Endodermal cell (in vitro differentiated cells): Measurements from ENCODE around the gene ATOH8. TPM values are rescaled to one million over a fixed set of nuclear protein-coding genes. Genes with fewer than 3 reads are reported as not detected.

Experiments
- DNase-seq: peaks from one replicate; pipeline ENCODE4 v3.0.0-alpha.2; 2017
- H3K27ac ChIP-seq: 2 replicates; pipeline ENCODE4 v1.5.1; 2013; ENCODE audit warnings: mild to moderate bottlenecking, low read depth, low read length, moderate library complexity
- H3K27me3 ChIP-seq: 2 replicates; pipeline ENCODE4 v1.6.1; 2013; ENCODE audit warnings: mild to moderate bottlenecking, low read length, moderate library complexity; ENCODE audit not compliant: insufficient read depth, control insufficient read depth, poor library complexity, severe bottlenecking
- H3K36me3 ChIP-seq: 2 replicates; pipeline ENCODE4 v1.7.0; 2013; ENCODE audit warnings: mild to moderate bottlenecking, low read length, moderate library complexity; ENCODE audit not compliant: control insufficient read depth, insufficient read depth
- H3K4me1 ChIP-seq: one replicate; pipeline ENCODE4 v1.7.0; 2013; ENCODE audit warnings: low read length; ENCODE audit not compliant: control insufficient read depth, insufficient read depth
- H3K4me3 ChIP-seq: 2 replicates; pipeline ENCODE4 v1.5.1; 2013; ENCODE audit warnings: mild to moderate bottlenecking, low read length, moderate library complexity
- H3K9ac ChIP-seq: 2 replicates; pipeline ENCODE4 v1.6.1; 2013; ENCODE audit warnings: mild to moderate bottlenecking, low read length, moderate library complexity; ENCODE audit not compliant: poor library complexity, severe bottlenecking; ENCODE audit errors: extremely low read depth
- H3K9me3 ChIP-seq: 2 replicates; pipeline ENCODE4 v1.6.1; 2013; ENCODE audit warnings: mild to moderate bottlenecking, low read length, moderate library complexity; ENCODE audit not compliant: control insufficient read depth
- H3K27ac Mint-ChIP-seq: 2 replicates; pipeline ENCODE4 v1.8.0; 2020; ENCODE audit warnings: mixed read lengths
- H3K27me3 Mint-ChIP-seq: 2 replicates; pipeline ENCODE4 v1.8.0; 2021; ENCODE audit warnings: mild to moderate bottlenecking, mixed read lengths; ENCODE audit not compliant: insufficient read depth
- H3K36me3 Mint-ChIP-seq: 2 replicates; pipeline ENCODE4 v1.8.0; 2020; ENCODE audit warnings: low read depth, mixed read lengths
- H3K4me1 Mint-ChIP-seq: 2 replicates; pipeline ENCODE4 v1.8.0; 2020; ENCODE audit warnings: mixed read lengths
- H3K4me3 Mint-ChIP-seq: 2 replicates; pipeline ENCODE4 v1.8.0; 2020; ENCODE audit warnings: mild to moderate bottlenecking, moderate library complexity, mixed read lengths
- H3K9me3 Mint-ChIP-seq: 2 replicates; pipeline ENCODE4 v1.8.0; 2020; ENCODE audit warnings: mild to moderate bottlenecking, mixed read lengths
- WGBS, 2 experiments: methylation state at CpG; one replicate each; pipeline versions ENCODE4 v1.1.5 to v1.1.7; 2013; ENCODE audit warnings: missing lambda C conversion rate in 2 of 2, mixed read lengths in 1 of 2; ENCODE audit not compliant: insufficient coverage in 1 of 2, insufficient read length in 1 of 2; 5-methylcytosine and 5-hydroxymethylcytosine counted together
- total RNA-seq, 2 donors: library from RNA; stranded (reverse); fragmentation: NEBNext Ultra II Directional in 1 of 2; extraction: Animal tissue kit (Norgen Biotek cat#: 25700) in 1 of 2; gene quantifications; 2 replicates in 1 of 2; 3 replicates in 1 of 2; pipeline ENCODE4 v1.2.1, GENCODE V29; 2021
- TF ChIP-seq, protein P1 (sequence below): fragments of 200-600 bp; sonication (generic); conservative IDR thresholded peaks from 2 replicates; pipeline ENCODE4 v1.5.0; 2021; ENCODE audit warnings: antibody characterized with exemption, mild to moderate bottlenecking

Gene ATOH8
- total RNA-seq, 2 donors from 2014 or later, result 1.3 to 1.6 TPM

DNA sequence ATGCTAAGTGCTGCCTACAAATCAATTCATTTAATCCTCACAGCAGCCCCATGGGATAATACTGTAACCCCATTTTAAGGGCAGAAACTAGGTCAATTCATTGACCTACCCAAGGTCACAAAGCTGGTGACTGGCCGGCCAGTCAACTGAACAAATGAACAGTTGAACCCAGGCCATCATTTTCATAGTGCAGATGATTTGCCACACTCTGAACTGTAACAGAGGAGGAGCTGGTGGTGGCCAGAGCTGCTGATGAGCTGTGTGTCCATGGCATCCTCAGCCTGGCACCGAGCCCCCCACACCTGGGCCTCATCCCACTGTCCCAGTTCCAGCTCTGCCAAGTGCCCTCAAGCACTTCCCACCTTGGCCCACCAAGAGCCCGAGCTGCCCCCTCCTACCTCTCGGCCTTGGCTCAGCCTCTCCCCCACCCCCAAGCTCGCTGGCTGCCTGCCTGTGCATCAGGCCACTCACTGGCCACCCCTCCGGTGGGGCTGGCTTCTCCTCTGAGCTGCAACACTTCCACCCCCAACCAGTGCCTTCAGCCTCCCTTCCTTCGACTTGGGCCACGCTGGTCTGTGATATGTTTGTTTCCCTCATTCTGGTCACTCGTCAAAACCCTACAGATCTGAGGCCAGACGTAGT is 58.4 kb downstream of the ATOH8 start:
- DNase-seq, result no peak
- Histone ChIP-seq H3K4me1 (peaks cover 12% of the 10 kb centered on the region), H3K36me3 (no peaks in the 10 kb centered on the region), H3K27ac (no peak overlapping the region), H3K9ac (no peak overlapping the region), H3K27me3 (peaks cover 5% of the 10 kb centered on the region), H3K4me3 (no peak overlapping the region), H3K9me3 (no peaks in the 10 kb centered on the region)
- H3K36me3 Mint-ChIP-seq, result no peaks in the 10 kb centered on the region
- H3K4me1 Mint-ChIP-seq, result peaks cover 14% of the 10 kb centered on the region
- WGBS, 2 experiments, result 86 to 93% methylated on average over 8 to 10 of the region's 10 CpGs
- H3K27ac Mint-ChIP-seq, result no peak overlapping the region
- H3K4me3 Mint-ChIP-seq, result no peak overlapping the region
- peaks cover 2% of the 10 kb centered on the region for H3K27me3 Mint-ChIP-seq
- TF ChIP-seq, protein P1, sequence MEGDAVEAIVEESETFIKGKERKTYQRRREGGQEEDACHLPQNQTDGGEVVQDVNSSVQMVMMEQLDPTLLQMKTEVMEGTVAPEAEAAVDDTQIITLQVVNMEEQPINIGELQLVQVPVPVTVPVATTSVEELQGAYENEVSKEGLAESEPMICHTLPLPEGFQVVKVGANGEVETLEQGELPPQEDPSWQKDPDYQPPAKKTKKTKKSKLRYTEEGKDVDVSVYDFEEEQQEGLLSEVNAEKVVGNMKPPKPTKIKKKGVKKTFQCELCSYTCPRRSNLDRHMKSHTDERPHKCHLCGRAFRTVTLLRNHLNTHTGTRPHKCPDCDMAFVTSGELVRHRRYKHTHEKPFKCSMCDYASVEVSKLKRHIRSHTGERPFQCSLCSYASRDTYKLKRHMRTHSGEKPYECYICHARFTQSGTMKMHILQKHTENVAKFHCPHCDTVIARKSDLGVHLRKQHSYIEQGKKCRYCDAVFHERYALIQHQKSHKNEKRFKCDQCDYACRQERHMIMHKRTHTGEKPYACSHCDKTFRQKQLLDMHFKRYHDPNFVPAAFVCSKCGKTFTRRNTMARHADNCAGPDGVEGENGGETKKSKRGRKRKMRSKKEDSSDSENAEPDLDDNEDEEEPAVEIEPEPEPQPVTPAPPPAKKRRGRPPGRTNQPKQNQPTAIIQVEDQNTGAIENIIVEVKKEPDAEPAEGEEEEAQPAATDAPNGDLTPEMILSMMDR, result no peak
- H3K9me3 Mint-ChIP-seq, result no peaks in the 10 kb centered on the region

DNA sequence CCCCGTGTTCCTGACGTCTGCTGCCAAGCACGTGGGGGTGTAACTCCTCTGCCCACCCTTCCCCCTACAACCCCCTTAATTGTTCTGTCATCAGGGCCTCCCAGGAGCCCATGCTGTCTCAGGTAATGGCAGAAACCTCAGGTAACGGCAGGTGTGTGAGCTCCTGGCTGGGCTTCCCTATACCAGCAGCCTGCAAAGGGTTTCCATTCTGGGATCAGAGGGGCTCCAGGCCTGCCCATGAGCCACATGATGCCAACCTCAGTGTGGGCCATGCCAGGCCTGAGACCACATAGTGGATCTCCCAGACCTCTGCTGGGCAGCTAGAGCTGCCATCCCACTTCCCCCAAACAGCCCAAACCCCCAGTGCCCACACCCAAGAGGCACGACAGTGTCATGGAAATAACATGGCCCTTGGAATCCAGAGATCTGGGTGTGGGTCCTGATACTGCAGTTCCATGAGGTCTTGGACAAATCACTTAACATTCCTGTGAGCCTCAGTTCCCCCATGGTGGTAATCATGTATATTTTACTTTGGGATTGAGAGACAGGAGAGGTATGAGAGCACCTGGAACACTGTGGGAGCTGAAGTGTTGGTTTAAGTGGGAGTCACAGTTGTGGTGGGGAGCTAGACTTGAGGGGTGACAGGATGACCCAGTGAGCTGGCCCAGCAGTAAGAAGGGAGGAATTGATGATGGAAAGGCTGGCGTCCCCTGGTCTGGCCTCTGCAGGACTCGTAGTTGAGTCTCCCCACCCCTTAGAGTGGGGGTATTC is 59.6 kb downstream of the ATOH8 start:
- no peak overlapping the region for H3K27ac ChIP-seq
- Mint-ChIP-seq H3K27ac (no peak overlapping the region), H3K4me1 (peaks cover 14% of the 10 kb centered on the region), H3K4me3 (no peak overlapping the region), H3K9me3 (no peaks in the 10 kb centered on the region), H3K27me3 (peaks cover 2% of the 10 kb centered on the region), H3K36me3 (no peaks in the 10 kb centered on the region)
- DNase-seq, result no peak
- no peak overlapping the region for H3K9ac ChIP-seq
- H3K36me3 ChIP-seq, result no peaks in the 10 kb centered on the region
- TF ChIP-seq, protein P1, result no peak
- H3K4me3 ChIP-seq, result no peak overlapping the region
- H3K4me1 ChIP-seq, result peaks cover 12% of the 10 kb centered on the region
- no peaks in the 10 kb centered on the region for H3K9me3 ChIP-seq
- H3K27me3 ChIP-seq, result peaks cover 5% of the 10 kb centered on the region
- 85 to 100% methylated on average over 1 to 7 of the region's 7 CpGs for WGBS, 2 experiments

DNA sequence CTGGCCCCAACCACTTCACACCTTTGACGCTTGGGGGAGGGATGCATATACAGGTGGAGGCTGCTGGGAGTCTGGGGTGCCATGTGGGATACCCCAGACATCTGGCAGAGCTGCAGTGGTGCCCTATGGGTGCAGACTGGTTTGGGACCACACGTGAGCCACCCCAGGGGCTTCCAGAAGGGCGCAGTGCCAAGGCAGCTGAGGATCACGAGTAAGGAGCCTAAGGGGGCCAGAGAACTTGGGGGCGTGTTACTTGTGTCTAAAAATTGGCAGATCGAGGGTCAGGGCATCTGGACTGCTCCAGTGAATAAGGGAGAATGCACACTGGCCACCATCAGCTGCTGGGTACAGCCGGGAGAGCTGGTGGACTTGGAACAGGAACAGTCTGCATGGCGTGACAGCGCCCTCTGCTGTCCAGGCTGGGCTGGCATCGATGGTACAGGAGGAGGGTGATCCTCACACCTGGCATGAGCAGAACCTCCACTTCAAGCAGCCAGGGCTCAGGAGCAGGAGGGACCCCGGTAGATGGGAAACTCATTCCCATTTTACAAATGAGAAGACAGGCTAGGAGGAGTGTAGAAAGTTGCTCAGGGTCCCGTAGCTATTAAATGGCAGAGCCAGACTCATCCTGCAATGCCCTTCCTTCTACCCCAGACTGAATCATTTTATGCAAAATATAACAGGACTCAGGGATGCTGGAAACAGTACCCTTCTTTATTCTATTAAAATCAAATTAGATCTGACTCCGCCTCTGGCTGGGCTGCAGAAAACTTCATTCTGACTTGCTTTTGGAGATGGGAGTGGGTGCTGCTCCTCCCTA is 60.4 kb downstream of the ATOH8 start:
- DNase-seq, result peak; percentile 97
- no peak overlapping the region for H3K4me3 ChIP-seq
- TF ChIP-seq, protein P1, result peak; percentile 98
- no peak overlapping the region for H3K27ac ChIP-seq
- no peaks in the 10 kb centered on the region for H3K36me3 ChIP-seq
- no peaks in the 10 kb centered on the region for H3K9me3 ChIP-seq
- H3K9ac ChIP-seq, result no peak overlapping the region
- no peaks in the 10 kb centered on the region for H3K36me3 Mint-ChIP-seq
- 39 to 52% methylated on average over 7 to 13 of the region's 13 CpGs for whole genome bisulfite sequencing, 2 experiments
- peaks cover 2% of the 10 kb centered on the region for H3K27me3 Mint-ChIP-seq
- H3K27ac Mint-ChIP-seq, result no peak overlapping the region
- H3K4me3 Mint-ChIP-seq, result no peak overlapping the region
- H3K9me3 Mint-ChIP-seq, result no peaks in the 10 kb centered on the region
- peaks cover 12% of the 10 kb centered on the region for H3K4me1 ChIP-seq
- H3K27me3 ChIP-seq, result peaks cover 5% of the 10 kb centered on the region
- H3K4me1 Mint-ChIP-seq, result peaks cover 14% of the 10 kb centered on the region
